ENCODE measurements around the gene CSNK2A2. TPM values are rescaled to one million over a fixed set of nuclear protein-coding genes. Genes with fewer than 3 reads are reported as not detected.

Gene CSNK2A2
- total and polyA plus RNA-seq, 2 of the 8 experiments (the other 6 are each of a cell fraction or from before 2014, with no cell fraction given): 37.9 to 128 TPM

GRCh38 chr16:58111302-58111627 is 86.6 kb downstream of the CSNK2A2 start:
- 88% methylated on average over 3 of the region's 3 CpGs; no CpG with 5 or more reads in 1 of the 2 experiments for WGBS, 2 experiments (ENCODE audit: extremely low coverage in 1 of 2, insufficient coverage in 1 of 2, insufficient read length in 1 of 2, insufficient replicate concordance in 2 of 2, low coverage in 1 of 2, low lambda C conversion rate in 2 of 2, missing lambda C conversion rate in 1 of 2)
- no peak for FAIRE-seq
- H4K8ac ChIP-seq (ENCODE audit: extremely low read depth, insufficient read depth, low read length): no peak overlapping the region
- no peak for TF ChIP-seq POLR2A (IDR thresholded peaks at IDR 0.05; ENCODE audit: control extremely low read depth in 1 of 2, low read depth in 2 of 2, low read length in 2 of 2)
- TF ChIP-seq SP4 (IDR thresholded peaks at IDR 0.05; ENCODE audit: low read length): no peak
- no peak for TF ChIP-seq KDM1A (IDR thresholded peaks at IDR 0.05; ENCODE audit: borderline replicate concordance, low read length)
- no peak for TF ChIP-seq RAD21 (IDR thresholded peaks at IDR 0.05 in 1 of 2, conservative IDR thresholded peaks at IDR 0.05 in 1 of 2; ENCODE audit: low read depth in 2 of 2, low read length in 2 of 2)
- TF ChIP-seq ATF2 (IDR thresholded peaks at IDR 0.05; ENCODE audit: low read length): no peak
- TF ChIP-seq FOSL1 (IDR thresholded peaks at IDR 0.05; ENCODE audit: insufficient read depth, low read depth, low read length): no peak
- TF ChIP-seq RBBP5 (IDR thresholded peaks at IDR 0.05; ENCODE audit: borderline replicate concordance, low read depth, low read length): no peak
- no peak for TF ChIP-seq CTBP2 (IDR thresholded peaks at IDR 0.05; ENCODE audit: borderline replicate concordance, insufficient read depth, insufficient read length, low read length)
- TF ChIP-seq TCF12 (IDR thresholded peaks at IDR 0.05; ENCODE audit: low read depth, low read length): no peak
- no peak for TF ChIP-seq SIX5 (IDR thresholded peaks at IDR 0.05; ENCODE audit: low read depth, low read length)
- no peak for TF ChIP-seq SP1 (IDR thresholded peaks at IDR 0.05; ENCODE audit: low read depth, low read length)
- no peak for TF ChIP-seq USF2 (IDR thresholded peaks at IDR 0.05; ENCODE audit: low read length)

More at GRCh38 chr16:58111302-58111627, 86.6 kb downstream of the CSNK2A2 start:
- Histone ChIP-seq H3K27me3 (replicated peaks in 1 of 4; ENCODE audit: control insufficient read depth in 3 of 4, extremely low read depth in 1 of 4, insufficient read depth in 3 of 4, low read length in 3 of 4) (no peaks in the 10 kb centered on the region), H3K23ac (ENCODE audit: insufficient read length) (no peak overlapping the region), H2BK15ac (ENCODE audit: low read length) (no peak overlapping the region; the same call in 1 of the 2 replicates), H2BK120ac (replicated peaks; ENCODE audit: low read depth, low read length) (no peak overlapping the region), H3K14ac (ENCODE audit: insufficient read length) (no peak overlapping the region), H4K91ac (replicated peaks; ENCODE audit: insufficient read length, low read length) (no peak overlapping the region), H3K23me2 (ENCODE audit: low read depth, low read length) (no peaks in the 10 kb centered on the region), H2BK20ac (ENCODE audit: low read length) (no peak overlapping the region), H3K27ac (ENCODE audit: low read depth, low read length) (no peak overlapping the region), H3K79me2 (ENCODE audit: control insufficient read depth in 1 of 2, insufficient read depth in 2 of 2, low read length in 2 of 2) (no peaks in the 10 kb centered on the region), H3K9me3 (ENCODE audit: insufficient read depth in 2 of 2, low read depth in 1 of 2, low read length in 1 of 2) (no peaks in the 10 kb centered on the region), H4K5ac (ENCODE audit: insufficient read length, low read depth, low read length) (no peak overlapping the region), H3K56ac (replicated peaks; ENCODE audit: insufficient read length, low read depth, low read length) (no peak overlapping the region), H2BK5ac (ENCODE audit: low read depth, low read length) (peak overlapping the region; percentile 53; the same call in 1 of the 2 replicates), H3K4me3 (ENCODE audit: extremely low read depth in 1 of 4, insufficient read depth in 2 of 4, low read depth in 3 of 4, low read length in 4 of 4) (no peak overlapping the region), H2BK12ac (ENCODE audit: low read depth, low read length) (0 out of 2 replicates have a peak overlapping the region, but pooled peaks have one; percentile 5), H3K4ac (replicated peaks; ENCODE audit: insufficient read length, low read depth, low read length) (no peak overlapping the region), H2AK5ac (ENCODE audit: low read depth, low read length) (no peak overlapping the region), H3K18ac (ENCODE audit: extremely low read depth, low read length) (no peak overlapping the region), H3K36me3 (ENCODE audit: control insufficient read depth in 2 of 4, insufficient read depth in 4 of 4, low read length in 3 of 4) (peaks cover 19 to 35% (median 26%) of the 10 kb centered on the region in 4 experiments), H3K4me1 (replicated peaks in 1 of 4; ENCODE audit: control insufficient read depth in 3 of 4, insufficient read depth in 4 of 4, low read length in 3 of 4) (peaks cover 9 to 24% (median 21%) of the 10 kb centered on the region in 4 experiments), H4K20me1 (replicated peaks in 1 of 2; ENCODE audit: control insufficient read depth in 1 of 2, insufficient read depth in 2 of 2, low read length in 2 of 2) (no peaks in the 10 kb centered on the region), H3K79me1 (ENCODE audit: low read depth, low read length) (no peaks in the 10 kb centered on the region), H2AFZ (ENCODE audit: low read length) (no peak overlapping the region), H3K4me2 (ENCODE audit: insufficient read depth in 1 of 2, low read depth in 2 of 2, low read length in 2 of 2) (peak overlapping the region in 1 of 2 experiments; percentile 19; a peak in 1 of 4 replicates), H3K9ac (replicated peaks in 1 of 4; ENCODE audit: extremely low read depth in 1 of 4, low read depth in 3 of 4, low read length in 3 of 4) (no peak overlapping the region)
- no peak for DNase-seq (ENCODE audit: low read depth in 1 of 2, low spot score in 2 of 2)
- ChIA-PET CTCF (ENCODE audit: partially characterized antibody) (interaction anchor here (0.6 to 6.9 kb wide), 5 partner anchors 10 to 1405 kb away, joined by 3 to 80 read pairs (median 4); no protein-coding TSS in a partner anchor), POLR2A (ENCODE audit: partially characterized antibody) (no interaction called here)

Data from H1 (cell line).